Measurements from ENCODE around the gene TRAPPC2L. TPM values are rescaled to one million over a fixed set of nuclear protein-coding genes. Genes with fewer than 3 reads are reported as not detected.

The TRAPPC2L gene
- total and polyA plus RNA-seq, 10 donors = 28.9 to 87.5 (median 41.7) TPM

GRCh38 chr16:88825146-88825545, 31.8 kb upstream of the TRAPPC2L start:
- no peak for TF ChIP-seq POLR2A (IDR thresholded peaks at IDR 0.05)
- H3K27ac ChIP-seq = no peak overlapping the region
- H3K9me3 ChIP-seq = no peaks in the 10 kb centered on the region
- H3K4me1 ChIP-seq = no peaks in the 10 kb centered on the region
- WGBS, 5 donors = 87 to 98% (median 93%) methylated on average over 5 to 12 of the region's 12 CpGs
- H3K4me3 ChIP-seq = no peak overlapping the region
- no peaks in the 10 kb centered on the region for H3K27me3 ChIP-seq (replicated peaks in 1 of 7)
- DNase-seq = no peak
- H3K36me3 ChIP-seq = peaks cover 0 to 100% (median 47%) of the 10 kb centered on the region in 6 donors
- intact Hi-C loops (cut with DNase I; ENCODE audit: low total_unique reads) = no loop called here

- intact Hi-C loops (cut with DNase I; ENCODE audit: low total_unique reads) = no loop called here
- H3K36me3 ChIP-seq = peaks cover 0 to 98% (median 47%) of the 10 kb centered on the region in 6 donors
- no peak overlapping the region for H3K4me3 ChIP-seq
- no peaks in the 10 kb centered on the region for H3K4me1 ChIP-seq
- no peak for DNase-seq
- no peaks in the 10 kb centered on the region for H3K9me3 ChIP-seq
- TF ChIP-seq CTCF (IDR thresholded peaks at IDR 0.05 in 8 of 11, conservative IDR thresholded peaks at IDR 0.05 in 3 of 11) = no peak
- no peak for TF ChIP-seq POLR2A (IDR thresholded peaks at IDR 0.05)
- no peak for TF ChIP-seq POLR2AphosphoS5 (IDR thresholded peaks at IDR 0.05)
- WGBS, 5 donors = 92 to 95% (median 92%) methylated on average over 19 to 26 of the region's 26 CpGs
- no peaks in the 10 kb centered on the region for H3K27me3 ChIP-seq (replicated peaks in 1 of 7)
- H3K27ac ChIP-seq = no peak overlapping the region
These were observed 30.7 kb upstream of the TRAPPC2L start for GRCh38 chr16:88826070-88826840.

- H3K4me3 ChIP-seq = no peak overlapping the region
- intact Hi-C loops (cut with DNase I; ENCODE audit: low total_unique reads) = no loop called here
- H3K4me1 ChIP-seq = no peaks in the 10 kb centered on the region
- TF ChIP-seq POLR2AphosphoS5 (IDR thresholded peaks at IDR 0.05) (peak in 1 of 3 donors; percentile 48), POLR2A (IDR thresholded peaks at IDR 0.05) (no peak), CTCF (IDR thresholded peaks at IDR 0.05 in 8 of 11, conservative IDR thresholded peaks at IDR 0.05 in 3 of 11) (no peak)
- no peak overlapping the region for H3K27ac ChIP-seq
- no peak for DNase-seq
- H3K9me3 ChIP-seq = no peaks in the 10 kb centered on the region
- no peaks in the 10 kb centered on the region for H3K27me3 ChIP-seq (replicated peaks in 1 of 7)
- 92 to 96% (median 93%) methylated on average over 8 to 21 of the region's 21 CpGs for WGBS, 5 donors
- H3K36me3 ChIP-seq = peaks cover 0 to 89% (median 32%) of the 10 kb centered on the region in 6 donors
These were observed 29.2 kb upstream of the TRAPPC2L start for GRCh38 chr16:88827727-88828126.

- DNase-seq = no peak
- Histone ChIP-seq H3K27ac (no peak overlapping the region), H3K9me3 (no peaks in the 10 kb centered on the region), H3K36me3 (peaks cover 0 to 83% (median 28%) of the 10 kb centered on the region in 6 donors), H3K4me1 (no peaks in the 10 kb centered on the region), H3K4me3 (no peak overlapping the region), H3K27me3 (replicated peaks in 1 of 7) (no peaks in the 10 kb centered on the region)
- no peak for TF ChIP-seq POLR2A (IDR thresholded peaks at IDR 0.05)
- no peak for TF ChIP-seq CTCF (IDR thresholded peaks at IDR 0.05 in 8 of 11, conservative IDR thresholded peaks at IDR 0.05 in 3 of 11)
- no peak for TF ChIP-seq POLR2AphosphoS5 (IDR thresholded peaks at IDR 0.05)
- 85 to 95% (median 91%) methylated on average over 17 to 24 of the region's 24 CpGs for WGBS, 5 donors
- intact Hi-C loops (cut with DNase I; ENCODE audit: low total_unique reads) = no loop called here
These were observed 28.2 kb upstream of the TRAPPC2L start for GRCh38 chr16:88828711-88829110.
